ENCODE data around the gene RDH5. TPM values are rescaled to one million over a fixed set of nuclear protein-coding genes. Genes with fewer than 3 reads are reported as not detected.

Gene RDH5
- total RNA-seq, 2 donors from 2014 or later = 13.0 to 13.5 TPM

DNA sequence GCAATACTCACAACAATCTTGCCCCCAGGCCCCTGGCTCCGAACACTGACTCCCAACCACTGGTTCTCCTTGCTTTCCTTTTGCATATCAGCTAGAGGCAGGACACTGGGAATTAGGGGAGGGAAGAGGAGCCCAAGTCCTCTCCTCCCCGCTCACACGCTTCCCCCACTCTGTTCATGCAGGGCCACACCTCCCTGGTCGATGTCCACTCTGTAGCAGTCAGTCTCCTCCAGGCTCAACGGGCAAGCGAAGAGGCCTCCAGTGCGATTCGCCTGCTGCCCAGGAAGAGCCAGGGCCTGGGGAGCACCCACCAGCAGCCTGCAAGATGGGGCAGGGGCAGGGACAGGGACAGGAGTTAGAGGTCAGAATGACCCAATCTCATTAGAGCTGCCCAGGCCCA, 17.3 kb upstream of the RDH5 start:
- Mint-ChIP-seq H3K9me3 (no peaks in the 10 kb centered on the region), H3K4me1 (peaks cover 5% of the 10 kb centered on the region), H3K27me3 (peaks cover 5% of the 10 kb centered on the region), H3K36me3 (ENCODE audit: low read depth) (no peaks in the 10 kb centered on the region), H3K4me3 (no peak overlapping the region), H3K27ac (no peak overlapping the region)
- no peak for ATAC-seq (replicated peaks)

DNA sequence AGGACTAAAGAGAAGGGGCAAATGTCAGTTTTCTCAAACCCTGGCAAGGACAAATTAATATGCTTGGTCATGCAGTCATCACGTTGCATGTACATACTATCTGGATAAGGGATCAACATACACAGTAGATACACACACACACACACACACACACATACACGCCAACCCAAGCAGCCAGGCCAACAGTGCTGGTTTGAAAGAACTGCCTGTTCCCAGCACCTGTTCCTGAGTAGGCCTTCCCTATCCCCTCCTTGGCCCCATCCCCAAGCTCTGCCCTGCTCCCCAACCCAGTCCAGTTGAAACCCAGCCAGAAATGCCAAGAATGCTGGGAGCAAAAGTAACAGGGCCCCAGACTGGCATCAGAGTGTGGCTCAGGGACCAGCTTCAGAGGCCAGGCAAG, 16.9 kb upstream of the RDH5 start:
- ATAC-seq (replicated peaks) = no peak
- H3K36me3 Mint-ChIP-seq (ENCODE audit: low read depth) = no peaks in the 10 kb centered on the region
- no peak overlapping the region for H3K4me3 Mint-ChIP-seq
- peaks cover 8% of the 10 kb centered on the region for H3K27me3 Mint-ChIP-seq
- no peak overlapping the region for H3K27ac Mint-ChIP-seq
- H3K9me3 Mint-ChIP-seq = no peaks in the 10 kb centered on the region
- H3K4me1 Mint-ChIP-seq = peaks cover 8% of the 10 kb centered on the region

DNA sequence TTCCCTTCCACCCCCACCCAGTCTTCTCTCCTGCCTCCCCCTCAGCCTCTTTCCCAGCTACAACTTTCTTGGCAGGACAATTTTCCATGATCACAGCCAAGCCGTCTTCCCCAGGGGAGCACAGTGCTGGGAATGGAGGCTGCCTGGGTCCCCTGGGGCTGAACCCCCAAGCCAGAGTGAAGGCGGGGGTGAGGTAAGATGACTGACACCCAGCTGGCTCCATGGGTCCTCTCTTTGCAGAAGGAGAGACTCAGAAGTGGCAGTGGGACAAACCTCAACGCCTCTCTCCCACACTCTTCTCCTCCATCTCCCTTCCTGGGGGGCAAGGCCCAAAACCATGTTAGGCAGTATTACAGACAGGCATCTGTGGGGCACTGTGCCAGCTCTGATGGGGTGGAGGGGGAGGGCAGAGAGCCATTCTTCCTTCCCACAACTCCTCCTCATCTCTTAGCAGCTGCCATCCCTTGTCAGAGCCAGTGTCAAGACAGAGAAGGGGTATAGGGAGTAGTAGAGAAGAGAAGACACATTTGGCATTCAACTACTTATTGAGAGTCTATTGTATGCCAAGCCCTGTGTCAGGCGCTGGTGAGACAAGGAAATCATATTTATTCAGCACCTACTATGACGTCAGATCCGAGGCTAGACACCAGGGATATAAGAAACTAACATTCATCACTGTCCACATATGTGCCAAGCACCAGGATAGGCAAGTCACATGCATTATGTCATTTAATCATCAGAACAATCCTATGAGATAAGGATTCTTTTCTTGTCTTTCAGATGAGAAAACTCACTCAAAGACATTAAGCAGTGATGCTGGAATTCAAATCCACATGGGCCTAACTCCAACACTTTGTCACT, 16.1 kb upstream of the RDH5 start:
- Mint-ChIP-seq H3K36me3 (ENCODE audit: low read depth) (no peaks in the 10 kb centered on the region), H3K27ac (no peak overlapping the region), H3K9me3 (no peaks in the 10 kb centered on the region), H3K4me3 (no peak overlapping the region), H3K27me3 (peaks cover 15% of the 10 kb centered on the region), H3K4me1 (peaks cover 17% of the 10 kb centered on the region)
- ATAC-seq (replicated peaks) = no peak

DNA sequence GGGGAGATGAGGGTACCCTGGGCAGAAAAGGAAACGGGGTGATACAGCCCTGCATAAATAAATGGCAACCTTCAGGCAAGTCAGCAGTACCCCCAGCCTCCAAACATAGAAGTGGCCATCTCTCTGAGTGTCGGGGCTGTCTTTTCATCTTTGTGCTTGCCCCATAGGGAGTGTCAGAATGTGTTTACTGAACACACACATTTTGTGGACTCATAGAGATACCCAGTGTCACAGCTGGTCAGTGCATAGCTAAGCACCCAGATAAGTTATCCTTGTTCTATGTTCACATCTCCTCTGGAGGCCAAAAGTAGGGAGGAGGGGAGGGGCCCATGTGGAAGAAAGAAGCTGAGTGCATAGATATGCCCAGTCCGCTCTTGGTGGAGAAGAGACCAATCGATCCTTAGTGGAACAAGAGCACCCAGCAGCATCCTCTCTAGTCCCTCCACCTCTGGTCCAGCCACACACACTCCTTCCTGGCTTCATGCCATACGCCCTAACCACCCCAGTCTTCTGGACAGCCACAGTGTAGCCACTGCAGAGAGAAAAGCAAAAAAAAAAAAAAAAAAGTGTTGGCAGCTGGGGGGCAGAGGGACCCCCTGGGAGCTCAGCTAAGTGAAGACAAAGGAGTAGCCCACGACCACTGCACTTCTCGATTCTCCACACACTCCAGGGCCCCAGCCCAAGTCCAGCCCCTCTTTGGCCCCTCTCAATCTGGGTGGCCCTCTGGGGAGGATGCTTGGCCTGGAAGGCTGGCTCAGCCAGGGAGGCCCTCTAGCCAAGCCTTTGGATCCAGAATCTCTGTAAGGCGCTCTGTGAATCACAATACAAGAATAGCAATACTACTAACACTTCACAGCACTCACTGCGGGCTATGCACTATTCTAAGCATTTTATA, 15.1 kb upstream of the RDH5 start:
- Mint-ChIP-seq H3K9me3 (no peaks in the 10 kb centered on the region), H3K36me3 (ENCODE audit: low read depth) (no peaks in the 10 kb centered on the region), H3K4me1 (peaks cover 18% of the 10 kb centered on the region), H3K4me3 (no peak overlapping the region), H3K27me3 (peaks cover 21% of the 10 kb centered on the region), H3K27ac (no peak overlapping the region)
- ATAC-seq (replicated peaks) = no peak

DNA sequence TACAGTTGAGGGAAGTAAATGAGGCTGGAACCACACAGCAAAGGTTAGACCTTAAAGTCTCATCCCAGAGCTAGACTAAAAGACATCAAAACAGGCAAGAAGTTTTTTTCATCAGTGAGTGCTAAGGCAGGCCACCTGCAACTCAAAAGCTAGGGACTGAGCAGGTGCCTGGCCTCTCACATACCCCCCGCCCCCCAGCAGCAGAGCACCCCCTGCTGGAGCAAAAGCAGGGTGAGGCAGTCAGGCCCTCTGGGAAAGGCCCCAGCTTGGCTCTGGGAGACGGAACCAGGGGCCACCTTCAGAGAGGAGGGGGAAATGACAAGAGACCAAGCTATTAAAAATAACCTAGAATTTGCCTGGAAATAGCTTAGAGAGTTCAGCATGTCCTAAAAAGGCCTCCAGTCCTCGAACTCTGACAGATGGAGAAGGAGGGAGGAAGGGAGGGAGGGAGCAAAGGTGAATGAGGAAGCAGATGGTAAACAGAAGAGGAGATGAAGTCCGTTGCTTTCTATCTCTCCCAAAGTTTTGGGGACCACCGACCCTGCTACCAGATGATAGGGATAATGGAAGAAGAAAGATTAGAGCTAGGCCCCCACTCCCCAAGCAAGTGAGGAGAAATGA, 14.3 kb upstream of the RDH5 start:
- no peak overlapping the region for H3K4me3 Mint-ChIP-seq
- no peak overlapping the region for H3K27ac Mint-ChIP-seq
- H3K9me3 Mint-ChIP-seq = no peaks in the 10 kb centered on the region
- no peak for ATAC-seq (replicated peaks)
- peaks cover 18% of the 10 kb centered on the region for H3K4me1 Mint-ChIP-seq
- H3K36me3 Mint-ChIP-seq (ENCODE audit: low read depth) = no peaks in the 10 kb centered on the region
- peaks cover 21% of the 10 kb centered on the region for H3K27me3 Mint-ChIP-seq

DNA sequence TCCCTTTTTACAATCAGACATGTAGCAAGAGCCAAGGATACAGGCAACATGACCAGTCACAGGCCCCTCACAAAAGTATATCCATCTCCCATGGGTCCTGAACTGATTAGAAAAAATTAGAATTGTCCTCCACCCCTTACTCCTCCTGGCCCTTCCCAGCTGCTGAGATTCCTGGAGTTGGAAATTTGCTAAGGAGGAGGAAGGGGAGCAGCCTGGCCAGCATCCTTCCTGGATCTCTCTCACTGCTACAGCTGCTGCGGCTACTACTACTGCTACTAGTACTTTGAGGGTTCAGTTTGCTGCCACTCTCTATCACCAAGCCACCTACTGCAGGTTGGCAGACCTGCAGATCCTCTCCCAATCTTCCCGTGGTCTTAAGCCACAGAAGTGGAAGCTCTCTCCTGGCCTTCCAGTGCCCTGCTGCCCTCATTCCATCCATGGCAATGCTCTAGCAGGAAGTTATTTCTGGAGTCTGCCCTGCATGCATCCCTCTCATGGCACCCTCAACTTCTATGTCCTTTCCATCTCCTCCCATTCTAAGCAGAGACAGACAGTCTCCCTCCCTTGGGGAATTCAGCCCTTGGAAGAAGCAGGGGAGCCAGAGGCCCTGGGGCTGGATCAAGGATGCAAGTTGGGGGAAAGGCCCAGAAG, 13.5 kb upstream of the RDH5 start:
- Mint-ChIP-seq H3K36me3 (ENCODE audit: low read depth) (no peaks in the 10 kb centered on the region), H3K4me1 (peaks cover 18% of the 10 kb centered on the region), H3K27ac (no peak overlapping the region), H3K27me3 (peaks cover 21% of the 10 kb centered on the region), H3K9me3 (no peaks in the 10 kb centered on the region), H3K4me3 (peak overlapping the region; percentile 86)
- no peak for ATAC-seq (replicated peaks)

DNA sequence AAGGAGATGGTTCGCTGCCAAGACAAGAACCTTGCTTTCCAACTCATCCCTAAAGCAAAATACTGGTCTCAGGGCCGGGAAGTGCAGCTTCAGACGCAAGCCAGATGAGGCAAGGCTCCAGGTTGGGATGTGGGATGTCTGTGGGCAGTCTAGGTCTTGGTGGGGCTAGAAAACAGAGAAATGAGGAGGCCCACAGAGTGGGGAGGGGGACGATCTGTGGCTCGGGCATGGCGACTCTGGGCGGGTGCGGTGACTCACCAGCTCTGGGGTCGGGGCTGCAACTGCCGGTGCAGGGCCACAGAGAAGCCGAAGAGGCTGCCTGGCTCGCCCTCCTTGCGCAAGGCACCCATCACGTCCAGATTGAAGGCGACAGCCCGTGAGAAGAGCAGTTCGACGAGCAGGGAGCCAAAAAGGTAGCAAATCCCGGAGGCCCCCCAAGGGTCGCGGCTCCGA, 12.9 kb upstream of the RDH5 start:
- Mint-ChIP-seq H3K4me3 (peak overlapping the region; percentile 86), H3K4me1 (peaks cover 18% of the 10 kb centered on the region), H3K27me3 (peaks cover 21% of the 10 kb centered on the region), H3K36me3 (ENCODE audit: low read depth) (no peaks in the 10 kb centered on the region), H3K9me3 (no peaks in the 10 kb centered on the region), H3K27ac (no peak overlapping the region)
- ATAC-seq (replicated peaks) = no peak

DNA sequence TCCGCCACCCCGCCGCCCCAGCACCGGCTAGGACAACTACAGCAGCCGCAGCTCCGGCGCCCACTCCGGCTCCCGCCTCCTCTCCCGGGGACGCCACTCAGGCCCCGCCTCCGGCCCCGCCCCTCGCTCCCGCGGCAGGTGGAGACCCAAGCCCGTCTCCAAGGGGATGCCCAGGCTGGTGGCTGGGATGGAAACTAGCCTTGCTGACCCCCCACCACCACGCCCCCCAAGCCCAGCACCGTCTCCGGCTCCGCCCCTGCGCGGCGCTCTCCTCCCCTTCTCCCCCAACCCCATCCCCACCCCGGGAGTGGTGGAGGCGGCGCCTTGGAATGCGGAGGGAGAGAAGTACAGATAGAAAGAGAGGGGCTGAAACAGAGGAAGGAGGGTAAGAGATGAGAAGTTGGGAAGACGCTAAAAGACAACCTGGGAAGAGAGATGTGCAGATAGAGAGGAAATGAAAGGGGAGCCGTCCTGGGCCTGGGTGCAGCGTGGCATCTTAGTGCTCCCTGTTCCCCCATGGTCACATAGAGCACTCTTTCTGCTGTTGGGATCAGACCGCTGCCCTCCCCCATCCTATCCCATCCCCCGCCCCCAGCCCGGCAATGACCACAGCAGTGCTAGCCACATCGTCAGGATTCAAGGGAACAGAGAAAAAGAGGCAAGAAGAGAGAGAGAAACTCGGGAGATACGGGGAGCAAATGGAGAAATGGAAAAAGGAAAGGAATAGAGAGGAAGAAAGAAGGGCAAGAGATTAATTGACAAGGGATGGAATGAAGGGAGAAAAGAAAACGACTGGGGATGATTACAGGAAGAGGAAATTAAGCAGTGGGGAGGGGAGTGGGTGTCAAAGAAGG, 12.1 kb upstream of the RDH5 start, which contains the start of gene ITGA7:
ITGA7 (minus strand) TSS at position 64 of the 854 bp plus-strand sequence. CDS start 222 bp downstream, outside the sequence.
- Mint-ChIP-seq H3K27ac (peak within 1 kb of the TSS; percentile 58), H3K4me3 (peak within 1 kb of the TSS; percentile 86), H3K4me1 (peaks cover 18% of the 10 kb centered on the region), H3K27me3 (peaks cover 21% of the 10 kb centered on the region), H3K9me3 (no peaks in the 10 kb centered on the region), H3K36me3 (ENCODE audit: low read depth) (no peaks in the 10 kb centered on the region)
- ATAC-seq (replicated peaks) = peak; percentile 93

DNA sequence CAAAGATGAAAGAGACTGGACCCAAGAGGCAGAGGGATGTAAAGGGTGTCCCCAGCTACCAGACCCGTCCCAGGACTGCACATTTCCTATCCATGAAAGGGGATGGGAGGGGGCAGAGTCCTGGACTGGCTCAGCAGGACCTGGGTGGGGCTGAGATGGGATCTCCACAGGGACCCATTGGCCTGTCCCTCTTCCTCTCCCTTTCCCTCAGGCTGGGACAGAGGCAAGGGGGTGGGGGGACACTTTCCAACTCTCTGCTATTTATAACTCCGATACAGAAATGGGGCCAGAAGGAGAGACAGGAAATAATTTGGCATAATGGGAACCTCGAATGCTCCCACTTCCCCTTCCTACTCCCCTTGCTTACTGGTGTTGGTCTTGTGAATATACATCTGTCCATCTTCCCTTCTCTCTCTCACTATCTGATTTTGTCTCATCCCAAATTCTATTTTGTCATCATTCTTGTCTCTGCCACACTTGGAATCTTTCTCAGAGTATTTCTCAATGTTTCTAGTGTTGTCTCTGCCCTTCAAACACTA, 11.4 kb upstream of the RDH5 start:
- Mint-ChIP-seq H3K4me3 (peak overlapping the region; percentile 86), H3K27ac (peak overlapping the region; percentile 58), H3K36me3 (ENCODE audit: low read depth) (no peaks in the 10 kb centered on the region), H3K27me3 (peaks cover 21% of the 10 kb centered on the region), H3K4me1 (peaks cover 18% of the 10 kb centered on the region), H3K9me3 (no peaks in the 10 kb centered on the region)
- no peak for ATAC-seq (replicated peaks)

DNA sequence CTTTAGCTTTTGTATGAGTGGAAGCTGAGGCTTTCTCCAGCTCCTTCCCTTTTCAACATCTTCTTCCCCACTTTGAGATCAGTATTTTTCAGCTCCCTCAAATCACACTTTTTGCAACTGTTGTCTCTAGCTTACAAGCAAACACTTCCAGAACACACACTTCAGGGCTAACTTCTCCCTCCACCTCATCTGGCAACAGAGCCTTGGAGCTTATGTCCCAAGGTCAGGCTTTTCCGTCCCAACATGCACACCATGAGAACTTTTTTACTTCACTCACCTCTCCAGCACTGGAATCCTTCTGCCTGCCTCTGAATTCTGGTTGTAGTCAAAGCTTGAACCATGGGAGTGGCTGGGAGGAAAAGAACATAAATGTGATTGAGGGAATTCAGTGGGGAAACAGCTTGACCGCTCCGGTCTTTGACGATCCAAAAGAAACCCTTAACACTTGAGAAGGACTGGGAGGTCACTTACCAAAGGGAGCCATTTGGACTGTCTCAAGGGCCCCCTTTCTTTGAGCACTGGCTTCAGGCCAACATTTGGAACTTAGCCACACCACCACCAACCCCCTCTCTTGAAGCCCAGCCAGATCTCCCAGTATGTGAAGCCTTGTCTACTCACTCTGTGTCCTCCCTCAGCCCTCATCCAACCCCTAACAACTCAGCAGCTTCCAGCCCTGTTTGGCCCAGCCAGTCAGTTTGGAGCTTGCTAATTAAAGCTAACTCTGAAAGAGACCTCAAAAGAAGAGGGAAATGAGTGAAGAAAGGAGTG, 8.2 kb upstream of the RDH5 start:
- H3K27ac Mint-ChIP-seq = no peak overlapping the region
- H3K36me3 Mint-ChIP-seq (ENCODE audit: low read depth) = peaks cover 12% of the 10 kb centered on the region
- H3K9me3 Mint-ChIP-seq = no peaks in the 10 kb centered on the region
- ATAC-seq (replicated peaks) = no peak
- H3K4me3 Mint-ChIP-seq = no peak overlapping the region
- peaks cover 17% of the 10 kb centered on the region for H3K27me3 Mint-ChIP-seq
- H3K4me1 Mint-ChIP-seq = peaks cover 23% of the 10 kb centered on the region

DNA sequence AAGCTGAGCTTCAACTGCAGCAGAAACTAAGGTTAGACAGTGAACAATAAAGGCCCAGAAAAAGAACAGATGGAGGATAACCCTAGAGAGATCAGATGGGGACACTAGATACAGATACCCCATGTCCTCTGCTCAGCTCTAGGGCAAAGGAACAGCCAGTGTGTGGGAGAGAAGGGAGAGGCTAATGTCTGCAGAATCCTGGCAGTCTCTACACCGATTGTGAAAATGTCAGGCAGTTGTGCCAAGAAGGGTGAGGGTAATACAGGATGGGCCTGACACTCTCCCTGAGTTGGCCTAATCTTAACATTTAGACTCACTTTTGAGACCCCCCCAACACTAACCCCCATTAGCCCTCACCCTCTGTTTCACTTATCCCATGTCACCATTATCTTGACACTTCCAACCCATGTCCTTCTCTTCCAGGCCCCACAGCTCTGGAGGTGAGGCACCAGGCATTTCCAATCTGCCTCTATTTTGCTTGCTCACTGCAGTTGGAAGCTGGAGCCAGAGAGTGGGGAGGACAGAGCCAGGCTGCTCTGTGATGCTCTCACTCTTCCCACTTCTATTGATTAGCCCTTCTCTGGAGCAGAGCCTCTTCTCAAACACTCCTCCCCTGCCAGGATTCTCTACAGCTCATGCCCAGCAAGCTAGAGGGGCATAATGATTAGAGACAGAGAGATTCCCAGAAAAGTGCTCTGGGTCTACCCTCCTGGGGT, 7.3 kb upstream of the RDH5 start:
- peaks cover 16% of the 10 kb centered on the region for H3K27me3 Mint-ChIP-seq
- no peak for ATAC-seq (replicated peaks)
- peaks cover 12% of the 10 kb centered on the region for H3K36me3 Mint-ChIP-seq (ENCODE audit: low read depth)
- H3K4me1 Mint-ChIP-seq = peaks cover 28% of the 10 kb centered on the region
- no peak overlapping the region for H3K27ac Mint-ChIP-seq
- no peaks in the 10 kb centered on the region for H3K9me3 Mint-ChIP-seq
- H3K4me3 Mint-ChIP-seq = no peak overlapping the region

DNA sequence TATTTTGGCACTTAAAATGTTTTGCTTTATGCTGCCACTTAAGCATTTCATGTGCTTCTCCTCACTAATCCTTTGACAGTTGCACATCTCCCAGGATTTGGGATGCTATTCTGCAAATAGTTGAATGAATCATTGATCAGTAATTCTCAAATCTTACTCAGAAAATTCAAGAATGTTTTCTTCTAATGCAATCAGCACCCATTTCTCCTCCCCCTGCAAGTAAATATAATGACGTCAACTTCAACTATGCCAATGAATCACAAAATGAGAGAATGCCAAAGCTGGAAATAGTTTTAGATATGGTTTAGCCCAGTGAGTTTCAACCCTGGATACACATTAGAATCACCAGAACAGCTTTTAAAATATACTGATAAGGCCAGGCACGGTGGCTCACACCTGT, 6.5 kb upstream of the RDH5 start:
- no peak overlapping the region for H3K27ac Mint-ChIP-seq

More for the DNA sequence above, 6.5 kb upstream of the RDH5 start:
- Mint-ChIP-seq H3K4me3 (no peak overlapping the region), H3K9me3 (no peaks in the 10 kb centered on the region), H3K4me1 (peaks cover 28% of the 10 kb centered on the region), H3K36me3 (ENCODE audit: low read depth) (peaks cover 12% of the 10 kb centered on the region), H3K27me3 (peaks cover 10% of the 10 kb centered on the region)
- no peak for ATAC-seq (replicated peaks)
